ENCODE measurements around the gene SLC5A3.

GRCh38 chr21:34043333-34043732, 30.0 kb upstream of the SLC5A3 start:
- no peak for TF ChIP-seq EZH2 (IDR thresholded peaks at IDR 0.05; ENCODE audit: low read depth, unreplicated experiment)
- TF ChIP-seq STAT1 (IDR thresholded peaks at IDR 0.05; ENCODE audit: unreplicated experiment): no peak
- no peak for TF ChIP-seq CTCF (conservative IDR thresholded peaks at IDR 0.05; ENCODE audit: low read depth in 2 of 2)
- no peak for TF ChIP-seq EZH2phosphoT487 (IDR thresholded peaks at IDR 0.05; ENCODE audit: unreplicated experiment)
- TF ChIP-seq REST (IDR thresholded peaks at IDR 0.05; ENCODE audit: unreplicated experiment): no peak
- no peak for TF ChIP-seq POLR2AphosphoS5 (IDR thresholded peaks at IDR 0.05; ENCODE audit: low read depth)
- no peak for TF ChIP-seq JUNB (IDR thresholded peaks at IDR 0.05; ENCODE audit: unreplicated experiment)
- TF ChIP-seq ETS1 (IDR thresholded peaks at IDR 0.05): no peak
- TF ChIP-seq CREB1 (CRISPR knock-in tag; IDR thresholded peaks at IDR 0.05; ENCODE audit: low read depth): no peak
- no peak for TF ChIP-seq NANOG (IDR thresholded peaks at IDR 0.05; ENCODE audit: borderline replicate concordance)

Data from GM23338 (cell line).